ENCODE measurements around the gene MRPL51. TPM values are rescaled to one million over a fixed set of nuclear protein-coding genes. Genes with fewer than 3 reads are reported as not detected.

The MRPL51 gene
- total and polyA plus RNA-seq, 9 of the 15 experiments (the other 6 are each of a cell fraction or from before 2014, with no cell fraction given), result 127 to 727 (median 208) TPM

GRCh38 chr12:6493497-6494257 is 615 bp upstream of the MRPL51 start, which contains the start of gene NCAPD2 (continued):
- TF ChIP-seq, protein P1, sequence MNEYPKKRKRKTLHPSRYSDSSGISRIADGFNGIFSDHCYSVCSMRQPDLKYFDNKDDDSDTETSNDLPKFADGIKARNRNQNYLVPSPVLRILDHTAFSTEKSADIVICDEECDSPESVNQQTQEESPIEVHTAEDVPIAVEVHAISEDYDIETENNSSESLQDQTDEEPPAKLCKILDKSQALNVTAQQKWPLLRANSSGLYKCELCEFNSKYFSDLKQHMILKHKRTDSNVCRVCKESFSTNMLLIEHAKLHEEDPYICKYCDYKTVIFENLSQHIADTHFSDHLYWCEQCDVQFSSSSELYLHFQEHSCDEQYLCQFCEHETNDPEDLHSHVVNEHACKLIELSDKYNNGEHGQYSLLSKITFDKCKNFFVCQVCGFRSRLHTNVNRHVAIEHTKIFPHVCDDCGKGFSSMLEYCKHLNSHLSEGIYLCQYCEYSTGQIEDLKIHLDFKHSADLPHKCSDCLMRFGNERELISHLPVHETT (CRISPR knock-in tag; conservative IDR thresholded peaks at IDR 0.05 in 1 of 2, IDR thresholded peaks at IDR 0.05 in 1 of 2), result peak in 1 of 2 experiments; percentile 12; a peak in 1 of 4 replicates
- TF ChIP-seq, protein P2, sequence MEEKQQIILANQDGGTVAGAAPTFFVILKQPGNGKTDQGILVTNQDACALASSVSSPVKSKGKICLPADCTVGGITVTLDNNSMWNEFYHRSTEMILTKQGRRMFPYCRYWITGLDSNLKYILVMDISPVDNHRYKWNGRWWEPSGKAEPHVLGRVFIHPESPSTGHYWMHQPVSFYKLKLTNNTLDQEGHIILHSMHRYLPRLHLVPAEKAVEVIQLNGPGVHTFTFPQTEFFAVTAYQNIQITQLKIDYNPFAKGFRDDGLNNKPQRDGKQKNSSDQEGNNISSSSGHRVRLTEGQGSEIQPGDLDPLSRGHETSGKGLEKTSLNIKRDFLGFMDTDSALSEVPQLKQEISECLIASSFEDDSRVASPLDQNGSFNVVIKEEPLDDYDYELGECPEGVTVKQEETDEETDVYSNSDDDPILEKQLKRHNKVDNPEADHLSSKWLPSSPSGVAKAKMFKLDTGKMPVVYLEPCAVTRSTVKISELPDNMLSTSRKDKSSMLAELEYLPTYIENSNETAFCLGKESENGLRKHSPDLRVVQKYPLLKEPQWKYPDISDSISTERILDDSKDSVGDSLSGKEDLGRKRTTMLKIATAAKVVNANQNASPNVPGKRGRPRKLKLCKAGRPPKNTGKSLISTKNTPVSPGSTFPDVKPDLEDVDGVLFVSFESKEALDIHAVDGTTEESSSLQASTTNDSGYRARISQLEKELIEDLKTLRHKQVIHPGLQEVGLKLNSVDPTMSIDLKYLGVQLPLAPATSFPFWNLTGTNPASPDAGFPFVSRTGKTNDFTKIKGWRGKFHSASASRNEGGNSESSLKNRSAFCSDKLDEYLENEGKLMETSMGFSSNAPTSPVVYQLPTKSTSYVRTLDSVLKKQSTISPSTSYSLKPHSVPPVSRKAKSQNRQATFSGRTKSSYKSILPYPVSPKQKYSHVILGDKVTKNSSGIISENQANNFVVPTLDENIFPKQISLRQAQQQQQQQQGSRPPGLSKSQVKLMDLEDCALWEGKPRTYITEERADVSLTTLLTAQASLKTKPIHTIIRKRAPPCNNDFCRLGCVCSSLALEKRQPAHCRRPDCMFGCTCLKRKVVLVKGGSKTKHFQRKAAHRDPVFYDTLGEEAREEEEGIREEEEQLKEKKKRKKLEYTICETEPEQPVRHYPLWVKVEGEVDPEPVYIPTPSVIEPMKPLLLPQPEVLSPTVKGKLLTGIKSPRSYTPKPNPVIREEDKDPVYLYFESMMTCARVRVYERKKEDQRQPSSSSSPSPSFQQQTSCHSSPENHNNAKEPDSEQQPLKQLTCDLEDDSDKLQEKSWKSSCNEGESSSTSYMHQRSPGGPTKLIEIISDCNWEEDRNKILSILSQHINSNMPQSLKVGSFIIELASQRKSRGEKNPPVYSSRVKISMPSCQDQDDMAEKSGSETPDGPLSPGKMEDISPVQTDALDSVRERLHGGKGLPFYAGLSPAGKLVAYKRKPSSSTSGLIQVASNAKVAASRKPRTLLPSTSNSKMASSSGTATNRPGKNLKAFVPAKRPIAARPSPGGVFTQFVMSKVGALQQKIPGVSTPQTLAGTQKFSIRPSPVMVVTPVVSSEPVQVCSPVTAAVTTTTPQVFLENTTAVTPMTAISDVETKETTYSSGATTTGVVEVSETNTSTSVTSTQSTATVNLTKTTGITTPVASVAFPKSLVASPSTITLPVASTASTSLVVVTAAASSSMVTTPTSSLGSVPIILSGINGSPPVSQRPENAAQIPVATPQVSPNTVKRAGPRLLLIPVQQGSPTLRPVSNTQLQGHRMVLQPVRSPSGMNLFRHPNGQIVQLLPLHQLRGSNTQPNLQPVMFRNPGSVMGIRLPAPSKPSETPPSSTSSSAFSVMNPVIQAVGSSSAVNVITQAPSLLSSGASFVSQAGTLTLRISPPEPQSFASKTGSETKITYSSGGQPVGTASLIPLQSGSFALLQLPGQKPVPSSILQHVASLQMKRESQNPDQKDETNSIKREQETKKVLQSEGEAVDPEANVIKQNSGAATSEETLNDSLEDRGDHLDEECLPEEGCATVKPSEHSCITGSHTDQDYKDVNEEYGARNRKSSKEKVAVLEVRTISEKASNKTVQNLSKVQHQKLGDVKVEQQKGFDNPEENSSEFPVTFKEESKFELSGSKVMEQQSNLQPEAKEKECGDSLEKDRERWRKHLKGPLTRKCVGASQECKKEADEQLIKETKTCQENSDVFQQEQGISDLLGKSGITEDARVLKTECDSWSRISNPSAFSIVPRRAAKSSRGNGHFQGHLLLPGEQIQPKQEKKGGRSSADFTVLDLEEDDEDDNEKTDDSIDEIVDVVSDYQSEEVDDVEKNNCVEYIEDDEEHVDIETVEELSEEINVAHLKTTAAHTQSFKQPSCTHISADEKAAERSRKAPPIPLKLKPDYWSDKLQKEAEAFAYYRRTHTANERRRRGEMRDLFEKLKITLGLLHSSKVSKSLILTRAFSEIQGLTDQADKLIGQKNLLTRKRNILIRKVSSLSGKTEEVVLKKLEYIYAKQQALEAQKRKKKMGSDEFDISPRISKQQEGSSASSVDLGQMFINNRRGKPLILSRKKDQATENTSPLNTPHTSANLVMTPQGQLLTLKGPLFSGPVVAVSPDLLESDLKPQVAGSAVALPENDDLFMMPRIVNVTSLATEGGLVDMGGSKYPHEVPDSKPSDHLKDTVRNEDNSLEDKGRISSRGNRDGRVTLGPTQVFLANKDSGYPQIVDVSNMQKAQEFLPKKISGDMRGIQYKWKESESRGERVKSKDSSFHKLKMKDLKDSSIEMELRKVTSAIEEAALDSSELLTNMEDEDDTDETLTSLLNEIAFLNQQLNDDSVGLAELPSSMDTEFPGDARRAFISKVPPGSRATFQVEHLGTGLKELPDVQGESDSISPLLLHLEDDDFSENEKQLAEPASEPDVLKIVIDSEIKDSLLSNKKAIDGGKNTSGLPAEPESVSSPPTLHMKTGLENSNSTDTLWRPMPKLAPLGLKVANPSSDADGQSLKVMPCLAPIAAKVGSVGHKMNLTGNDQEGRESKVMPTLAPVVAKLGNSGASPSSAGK (IDR thresholded peaks at IDR 0.05), result peak; percentile 67
- TF ChIP-seq RCOR1 (IDR thresholded peaks at IDR 0.05; ENCODE audit: borderline replicate concordance in 1 of 2, low read depth in 2 of 2, low read length in 2 of 2) (peak in 1 of 2 experiments; percentile 3; a peak in 1 of 4 replicates), POLR2A (conservative IDR thresholded peaks at IDR 0.05) (peak; percentile 83), ARNT (IDR thresholded peaks at IDR 0.05) (peak in 1 of 2 experiments; percentile 46; a peak in 1 of 4 replicates), ETV5 (CRISPR knock-in tag; IDR thresholded peaks at IDR 0.05; ENCODE audit: low read depth) (peak; percentile 3), POLR2G (IDR thresholded peaks at IDR 0.05; ENCODE audit: low read depth, low read length) (peak; percentile 88), MYBL2 (IDR thresholded peaks at IDR 0.05; ENCODE audit: low read depth) (peak; percentile 97), MYBL2 (CRISPR knock-in tag; IDR thresholded peaks at IDR 0.05; ENCODE audit: borderline replicate concordance) (peak; percentile 94; the same call in 1 of the 2 replicates), MAZ (CRISPR knock-in tag; conservative IDR thresholded peaks at IDR 0.05 in 1 of 2, IDR thresholded peaks at IDR 0.05 in 1 of 2) (peak; percentile 5 to 72; a peak in 3 of 4 replicates), SP2 (IDR thresholded peaks at IDR 0.05; ENCODE audit: extremely low read depth, low read depth, low read length, poor library complexity, severe bottlenecking) (peak; percentile 30), ZNF324 (CRISPR knock-in tag; IDR thresholded peaks at IDR 0.05) (no peak), MAFK (IDR thresholded peaks at IDR 0.05; ENCODE audit: low read length) (no peak)
